Neuron (in vitro differentiated cells): Measurements from ENCODE around the gene OTOGL.

Experiments
- H2AFZ ChIP-seq: one replicate; pipeline ENCODE4 v1.6.1; 2013; ENCODE audit warnings: low read depth, mild to moderate bottlenecking, inconsistent platforms, low read length, moderate library complexity
- H3K27me3 ChIP-seq: one replicate; pipeline ENCODE4 v1.6.1; 2013; ENCODE audit warnings: low read length; ENCODE audit not compliant: insufficient read depth
- H3K36me3 ChIP-seq: one replicate; pipeline ENCODE4 v1.6.1; 2013; ENCODE audit warnings: low read length; ENCODE audit not compliant: insufficient read depth
- H3K4me1 ChIP-seq: one replicate; pipeline ENCODE4 v1.6.1; 2013; ENCODE audit warnings: low read length; ENCODE audit not compliant: insufficient read depth
- H3K4me3 ChIP-seq: 2 replicates; pipeline ENCODE4 v1.5.1; 2013; ENCODE audit warnings: mild to moderate bottlenecking, low read length, moderate library complexity
- H3K9me3 ChIP-seq: one replicate; pipeline ENCODE4 v1.6.1; 2013; ENCODE audit warnings: low read length

Gene OTOGL

GRCh38 chr12:80406253-80406652 lies 306.9 kb downstream of the OTOGL start:
- no peaks in the 10 kb centered on the region for H3K9me3 ChIP-seq
- no peaks in the 10 kb centered on the region for H3K27me3 ChIP-seq

GRCh38 chr12:80411787-80412186 lies 312.4 kb downstream of the OTOGL start:
- no peaks in the 10 kb centered on the region for H3K27me3 ChIP-seq

More at GRCh38 chr12:80406253-80406652, 306.9 kb downstream of the OTOGL start:
- no peaks in the 10 kb centered on the region for H3K4me1 ChIP-seq
- H3K36me3 ChIP-seq: no peaks in the 10 kb centered on the region
- no peak overlapping the region for H3K4me3 ChIP-seq
- H2AFZ ChIP-seq: no peak overlapping the region

GRCh38 chr12:80412343-80412953 lies 313.1 kb downstream of the OTOGL start:
- H3K4me3 ChIP-seq: no peak overlapping the region
- H3K9me3 ChIP-seq: no peaks in the 10 kb centered on the region
- no peaks in the 10 kb centered on the region for H3K36me3 ChIP-seq
- H3K4me1 ChIP-seq: no peaks in the 10 kb centered on the region
- H2AFZ ChIP-seq: no peak overlapping the region
- H3K27me3 ChIP-seq: no peaks in the 10 kb centered on the region

More at GRCh38 chr12:80411787-80412186, 312.4 kb downstream of the OTOGL start:
- Histone ChIP-seq H3K9me3 (no peaks in the 10 kb centered on the region), H2AFZ (no peak overlapping the region), H3K4me3 (no peak overlapping the region), H3K4me1 (no peaks in the 10 kb centered on the region), H3K36me3 (no peaks in the 10 kb centered on the region)

GRCh38 chr12:80413462-80413861 lies 314.1 kb downstream of the OTOGL start:
- H3K36me3 ChIP-seq: no peaks in the 10 kb centered on the region
- no peaks in the 10 kb centered on the region for H3K4me1 ChIP-seq
- H2AFZ ChIP-seq: no peak overlapping the region
- no peaks in the 10 kb centered on the region for H3K27me3 ChIP-seq
- no peaks in the 10 kb centered on the region for H3K9me3 ChIP-seq
- H3K4me3 ChIP-seq: no peak overlapping the region

GRCh38 chr12:80415466-80415865 lies 316.1 kb downstream of the OTOGL start:
- no peaks in the 10 kb centered on the region for H3K4me1 ChIP-seq
- no peak overlapping the region for H2AFZ ChIP-seq
- H3K4me3 ChIP-seq: no peak overlapping the region
- H3K9me3 ChIP-seq: no peaks in the 10 kb centered on the region
- H3K27me3 ChIP-seq: no peaks in the 10 kb centered on the region
- H3K36me3 ChIP-seq: no peaks in the 10 kb centered on the region

- H3K36me3 ChIP-seq: no peaks in the 10 kb centered on the region
- H2AFZ ChIP-seq: no peak overlapping the region
- no peaks in the 10 kb centered on the region for H3K27me3 ChIP-seq
- H3K4me1 ChIP-seq: no peaks in the 10 kb centered on the region
- H3K4me3 ChIP-seq: no peak overlapping the region
- no peaks in the 10 kb centered on the region for H3K9me3 ChIP-seq
These were observed 320.3 kb downstream of the OTOGL start for GRCh38 chr12:80419644-80420043.

GRCh38 chr12:80420075-80420474 lies 320.7 kb downstream of the OTOGL start:
- Histone ChIP-seq H2AFZ (no peak overlapping the region), H3K36me3 (no peaks in the 10 kb centered on the region), H3K4me3 (no peak overlapping the region), H3K9me3 (no peaks in the 10 kb centered on the region), H3K4me1 (no peaks in the 10 kb centered on the region), H3K27me3 (no peaks in the 10 kb centered on the region)

- Histone ChIP-seq H3K4me1 (no peaks in the 10 kb centered on the region), H2AFZ (no peak overlapping the region), H3K9me3 (no peaks in the 10 kb centered on the region), H3K27me3 (no peaks in the 10 kb centered on the region), H3K4me3 (no peak overlapping the region), H3K36me3 (no peaks in the 10 kb centered on the region)
These were observed 323.2 kb downstream of the OTOGL start for GRCh38 chr12:80422550-80422949.
